Ishikawa (cell line): ENCODE measurements around the gene TBPL1.

Experiments used
- CEBPB ChIP-seq: IDR thresholded peaks from 2 replicates; pipeline ENCODE4 v1.6.1; 2012
- CREB1 ChIP-seq: IDR thresholded peaks from 2 replicates; pipeline ENCODE4 v1.6.1; 2012; ENCODE audit warnings: low read depth
- EGR1 ChIP-seq: IDR thresholded peaks from 2 replicates; pipeline ENCODE4 v1.6.1; 2012
- EP300 ChIP-seq: IDR thresholded peaks from 2 replicates; pipeline ENCODE4 v1.6.1; 2012; ENCODE audit warnings: borderline replicate concordance
- FOXM1 ChIP-seq: IDR thresholded peaks from 2 replicates; pipeline ENCODE4 v1.6.1; 2012; ENCODE audit warnings: low read depth, borderline replicate concordance
- MAX ChIP-seq: IDR thresholded peaks from 2 replicates; pipeline ENCODE4 v1.6.1; 2012
- NFIC ChIP-seq: IDR thresholded peaks from 2 replicates; pipeline ENCODE4 v1.6.1; 2012
- RAD21 ChIP-seq: IDR thresholded peaks from 2 replicates; pipeline ENCODE4 v1.6.1; 2012; ENCODE audit warnings: low read depth
- REST ChIP-seq: IDR thresholded peaks from 2 replicates; pipeline ENCODE4 v1.6.1; 2012; ENCODE audit warnings: low read depth, mild to moderate bottlenecking
- TAF1 ChIP-seq: IDR thresholded peaks from 2 replicates; pipeline ENCODE4 v1.6.1; 2012; ENCODE audit warnings: low read depth, mild to moderate bottlenecking
- TCF12 ChIP-seq: IDR thresholded peaks from 2 replicates; pipeline ENCODE4 v1.6.1; 2012; ENCODE audit warnings: low read depth
- TEAD4 ChIP-seq: IDR thresholded peaks from 2 replicates; pipeline ENCODE4 v1.6.1; 2012
- USF1 ChIP-seq: IDR thresholded peaks from 2 replicates; pipeline ENCODE4 v1.6.1; 2012
- YY1 ChIP-seq: IDR thresholded peaks from 2 replicates; pipeline ENCODE4 v1.6.1; 2012; ENCODE audit warnings: low read depth
- ZBTB7A ChIP-seq: IDR thresholded peaks from 2 replicates; pipeline ENCODE4 v1.6.1; 2012; ENCODE audit warnings: low read depth

The TBPL1 gene

GRCh38 chr6:133964052-133964451, 11.0 kb downstream of the TBPL1 start:
- TF ChIP-seq MAX (no peak), NFIC (no peak), RAD21 (no peak), EGR1 (no peak), TEAD4 (no peak), CREB1 (no peak), EP300 (no peak), TAF1 (no peak), YY1 (no peak), CEBPB (no peak), REST (no peak), FOXM1 (no peak), ZBTB7A (no peak), USF1 (no peak), TCF12 (no peak)

- TF ChIP-seq CEBPB (no peak), EGR1 (no peak), EP300 (no peak), FOXM1 (no peak)
Observed at GRCh38 chr6:133964702-133965101, 11.7 kb downstream of the TBPL1 start.

GRCh38 chr6:133965817-133966360, 12.9 kb downstream of the TBPL1 start:
- TF ChIP-seq YY1 (no peak), MAX (no peak), TAF1 (no peak)

GRCh38 chr6:133966654-133967329, 13.8 kb downstream of the TBPL1 start:
- TF ChIP-seq RAD21 (no peak), ZBTB7A (no peak), EP300 (no peak), YY1 (no peak), FOXM1 (no peak), NFIC (no peak), EGR1 (no peak), CEBPB (no peak), TEAD4 (no peak), TCF12 (no peak), CREB1 (no peak), MAX (no peak)

GRCh38 chr6:133967347-133967746, 14.3 kb downstream of the TBPL1 start:
- TF ChIP-seq MAX (no peak), YY1 (no peak), FOXM1 (no peak), REST (no peak), TEAD4 (no peak), USF1 (no peak), EGR1 (no peak), CEBPB (no peak), NFIC (no peak)

GRCh38 chr6:133967835-133968234, 14.8 kb downstream of the TBPL1 start:
- peak; percentile 65 for TF ChIP-seq TEAD4
